MCF 10A (cell line): ENCODE results near the gene TNFRSF1B. TPM values are rescaled to one million over a fixed set of nuclear protein-coding genes. Genes with fewer than 3 reads are reported as not detected.

Experiments used
- BruUV-seq: library from RNA; stranded (reverse); fragments of 400-500 nt; replicated peaks from 2 replicates; lab custom pipeline; 2021; lab: Mats Ljungman, UMichigan
- CTCF ChIA-PET: fragments of 300-600 bp; sonication (Branson Sonifier 250); formaldehyde crosslinking; extraction: SDS; loops from one replicate; lab custom pipeline; 2021; ENCODE audit warnings: antibody characterized with exemption, inconsistent platforms; lab: Yijun Ruan, JAX
- POLR2A ChIA-PET: fragments of 300-600, 350-650 bp; sonication (Branson Sonifier 250); formaldehyde crosslinking; extraction: SDS; loops from one replicate; lab custom pipeline; 2020; ENCODE audit warnings: antibody characterized with exemption, inconsistent platforms; lab: Yijun Ruan, JAX
- DNase-seq: peaks from one replicate; pipeline ENCODE4 v3.0.0-alpha.2; 2018; ENCODE audit not compliant: unreplicated experiment
- H3K27ac Mint-ChIP-seq: one replicate; pipeline ENCODE4 v1.8.0; 2022; ENCODE audit warnings: mild to moderate bottlenecking, low read depth, mixed read lengths; ENCODE audit not compliant: unreplicated experiment
- H3K27me3 Mint-ChIP-seq: one replicate; pipeline ENCODE4 v1.8.0; 2022; ENCODE audit warnings: mixed read lengths; ENCODE audit not compliant: insufficient read depth, unreplicated experiment
- H3K36me3 Mint-ChIP-seq: one replicate; pipeline ENCODE4 v1.8.0; 2022; ENCODE audit warnings: mild to moderate bottlenecking, moderate library complexity, mixed read lengths; ENCODE audit not compliant: insufficient read depth, unreplicated experiment
- H3K4me1 Mint-ChIP-seq: one replicate; pipeline ENCODE4 v1.8.0; 2022; ENCODE audit warnings: mixed read lengths; ENCODE audit not compliant: insufficient read depth, unreplicated experiment
- H3K4me3 Mint-ChIP-seq: one replicate; pipeline ENCODE4 v1.8.0; 2022; ENCODE audit warnings: mild to moderate bottlenecking, moderate library complexity, mixed read lengths; ENCODE audit not compliant: unreplicated experiment
- H3K9me3 Mint-ChIP-seq: one replicate; pipeline ENCODE4 v1.8.0; 2022; ENCODE audit warnings: mixed read lengths; ENCODE audit not compliant: unreplicated experiment
- intact Hi-C: fragments of 100-400 bp; cut with micrococcal nuclease; formaldehyde crosslinking; loops from 2 replicates; pipeline ENCODE4 v1.14.1; 2022
- total RNA-seq: library from RNA; stranded (reverse); gene quantifications from 2 replicates; pipeline ENCODE4 v1.2.3, GENCODE V29; 2022
- TF ChIP-seq, protein P1 (sequence below): fragments of 200-600 bp; IDR thresholded peaks from one replicate; pipeline ENCODE4 v1.8.0; 2022; ENCODE audit warnings: antibody characterized with exemption, mild to moderate bottlenecking; ENCODE audit not compliant: unreplicated experiment

Gene TNFRSF1B
- total RNA-seq, 1 experiment from 2014 or later: not detected

DNA sequence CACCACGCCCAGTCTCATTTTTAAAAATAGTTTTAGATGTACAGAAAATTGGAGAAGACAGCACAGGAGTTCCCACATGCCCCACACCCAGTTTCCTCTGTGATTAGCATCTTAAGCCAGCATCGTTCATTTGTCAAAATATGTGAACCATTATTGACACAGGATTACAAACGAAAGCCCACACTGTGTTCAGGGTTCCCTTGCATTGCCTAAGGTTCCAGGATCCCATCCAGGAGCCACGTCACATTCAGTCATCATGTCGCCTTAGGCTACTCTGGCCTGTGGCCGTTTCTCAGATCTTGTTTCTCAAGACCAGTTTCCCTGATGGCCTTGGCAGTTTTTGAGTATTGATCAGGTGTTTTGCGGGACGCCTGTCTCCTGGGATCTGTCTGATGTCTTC is 34.7 kb upstream of the TNFRSF1B start:
- Mint-ChIP-seq H3K4me3 (peak overlapping the region; percentile 25), H3K36me3 (no peaks in the 10 kb centered on the region), H3K4me1 (peaks cover 13% of the 10 kb centered on the region), H3K27ac (peak overlapping the region; percentile 82), H3K27me3 (no peaks in the 10 kb centered on the region), H3K9me3 (no peaks in the 10 kb centered on the region)
- intact Hi-C loops: no loop called here
- TF ChIP-seq, protein P1, sequence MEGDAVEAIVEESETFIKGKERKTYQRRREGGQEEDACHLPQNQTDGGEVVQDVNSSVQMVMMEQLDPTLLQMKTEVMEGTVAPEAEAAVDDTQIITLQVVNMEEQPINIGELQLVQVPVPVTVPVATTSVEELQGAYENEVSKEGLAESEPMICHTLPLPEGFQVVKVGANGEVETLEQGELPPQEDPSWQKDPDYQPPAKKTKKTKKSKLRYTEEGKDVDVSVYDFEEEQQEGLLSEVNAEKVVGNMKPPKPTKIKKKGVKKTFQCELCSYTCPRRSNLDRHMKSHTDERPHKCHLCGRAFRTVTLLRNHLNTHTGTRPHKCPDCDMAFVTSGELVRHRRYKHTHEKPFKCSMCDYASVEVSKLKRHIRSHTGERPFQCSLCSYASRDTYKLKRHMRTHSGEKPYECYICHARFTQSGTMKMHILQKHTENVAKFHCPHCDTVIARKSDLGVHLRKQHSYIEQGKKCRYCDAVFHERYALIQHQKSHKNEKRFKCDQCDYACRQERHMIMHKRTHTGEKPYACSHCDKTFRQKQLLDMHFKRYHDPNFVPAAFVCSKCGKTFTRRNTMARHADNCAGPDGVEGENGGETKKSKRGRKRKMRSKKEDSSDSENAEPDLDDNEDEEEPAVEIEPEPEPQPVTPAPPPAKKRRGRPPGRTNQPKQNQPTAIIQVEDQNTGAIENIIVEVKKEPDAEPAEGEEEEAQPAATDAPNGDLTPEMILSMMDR: no peak
- peak; percentile 97 for DNase-seq
- BruUV-seq: no TSS peak
- POLR2A ChIA-PET: interaction anchor here (0.6 kb wide), 1 partner anchor 165 kb away, joined by 3 read pairs; no protein-coding TSS in a partner anchor
- CTCF ChIA-PET: interaction anchor here (0.6 to 2.7 kb wide), 3 partner anchors 35 to 526 kb away, joined by 3 to 13 read pairs (median 3); partner anchors contain the start of gene TNFRSF1B

DNA sequence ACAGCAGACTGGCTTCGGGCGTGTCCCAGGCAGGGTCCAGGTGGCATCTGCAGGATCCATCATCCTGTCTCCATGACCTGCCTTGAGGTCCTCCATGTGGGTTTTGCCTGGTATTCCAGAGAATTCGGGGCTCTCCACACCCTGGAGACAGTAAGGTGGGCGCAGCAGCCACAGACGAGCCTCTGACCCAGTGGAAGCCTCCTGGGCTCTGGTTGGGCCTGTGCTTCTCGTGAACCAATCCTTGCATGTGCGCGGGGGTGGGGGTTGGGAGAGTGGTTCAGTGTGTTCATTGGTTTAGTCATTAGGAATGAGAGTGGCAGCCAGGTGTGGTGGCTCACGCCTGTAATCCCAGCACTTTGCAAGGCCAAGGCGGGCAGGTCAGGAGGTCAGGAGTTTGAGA is 32.1 kb upstream of the TNFRSF1B start:
- intact Hi-C loops: no loop called here
- ChIA-PET CTCF (interaction anchor here (0.5 kb wide), 1 partner anchor 8 kb away, joined by 3 read pairs; no protein-coding TSS in a partner anchor), POLR2A (no interaction called here)
- TF ChIP-seq, protein P1: no peak
- Mint-ChIP-seq H3K27me3 (no peaks in the 10 kb centered on the region), H3K36me3 (no peaks in the 10 kb centered on the region), H3K27ac (no peak overlapping the region), H3K4me3 (no peak overlapping the region), H3K9me3 (no peaks in the 10 kb centered on the region), H3K4me1 (peaks cover 13% of the 10 kb centered on the region)
- no TSS peak for BruUV-seq
- no peak for DNase-seq

DNA sequence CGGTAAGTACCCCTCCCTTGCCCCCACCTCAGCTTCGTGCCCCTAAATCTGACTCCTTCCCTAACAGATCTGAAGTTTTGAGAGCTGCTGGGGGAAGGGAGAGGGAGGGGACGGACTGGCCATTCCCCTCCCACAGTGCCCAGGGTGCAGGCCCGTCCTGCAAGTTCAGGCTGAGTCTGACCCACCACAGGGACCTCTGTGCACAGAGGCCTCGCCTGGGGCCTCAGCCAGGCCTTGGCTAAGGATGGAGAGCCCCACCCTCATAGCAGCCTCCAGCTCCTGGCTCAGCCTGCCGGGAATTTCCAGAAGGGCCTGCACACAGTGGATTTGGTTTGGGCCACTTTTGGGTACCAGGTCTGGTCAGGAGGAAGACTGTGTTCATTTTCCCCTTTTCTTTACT is 31.2 kb upstream of the TNFRSF1B start:
- BruUV-seq: no TSS peak

DNA sequence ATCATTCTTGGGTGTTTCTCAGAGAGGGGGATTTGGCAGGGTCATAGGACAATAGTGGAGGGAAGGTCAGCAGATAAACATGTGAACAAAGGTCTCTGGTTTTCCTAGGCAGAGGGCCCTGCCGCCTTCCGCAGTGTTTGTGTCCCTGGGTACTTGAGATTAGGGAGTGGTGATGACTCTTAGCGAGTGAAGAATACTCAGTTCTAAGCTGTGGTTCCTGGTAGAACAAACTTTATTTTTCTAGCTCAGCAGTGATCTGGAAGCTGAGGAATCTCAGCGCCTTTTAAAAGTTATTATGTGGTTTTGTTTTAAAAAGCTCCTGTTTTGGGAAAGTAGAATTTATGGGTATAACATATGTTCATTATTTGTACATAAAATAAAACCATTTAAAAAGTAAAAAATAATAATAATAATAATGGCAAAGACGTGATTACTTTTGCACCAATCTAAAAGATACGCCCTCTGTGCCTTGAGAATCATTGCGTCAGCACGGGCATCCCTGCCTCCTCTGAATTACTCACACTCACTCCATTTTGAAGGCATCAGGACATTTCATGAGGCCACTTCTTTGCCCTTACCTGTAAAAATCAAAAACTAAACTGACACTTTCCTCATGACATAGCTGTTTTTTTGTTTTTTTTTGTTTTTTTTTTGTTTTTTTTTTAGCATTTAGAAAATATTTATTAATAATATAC is 29.7 kb upstream of the TNFRSF1B start:
- Mint-ChIP-seq H3K4me1 (peaks cover 11% of the 10 kb centered on the region), H3K27me3 (no peaks in the 10 kb centered on the region), H3K36me3 (no peaks in the 10 kb centered on the region), H3K4me3 (no peak overlapping the region), H3K27ac (no peak overlapping the region), H3K9me3 (no peaks in the 10 kb centered on the region)
- no TSS peak for BruUV-seq
- ChIA-PET POLR2A (interaction anchor here (0.9 to 1.4 kb wide), 2 partner anchors 12 to 25 kb away, joined by 3 to 4 read pairs; no protein-coding TSS in a partner anchor), CTCF (interaction anchor here (0.6 to 0.8 kb wide), 4 partner anchors 11 to 1874 kb away, joined by 3 read pairs; no protein-coding TSS in a partner anchor)
- TF ChIP-seq, protein P1: no peak
- intact Hi-C loops: no loop called here
- DNase-seq: peak; percentile 37

More for the DNA sequence above, 31.2 kb upstream of the TNFRSF1B start:
- TF ChIP-seq, protein P1: no peak
- ChIA-PET POLR2A (interaction anchor here (1.0 to 1.1 kb wide), 2 partner anchors 14 to 73 kb away, joined by 3 to 5 read pairs; no protein-coding TSS in a partner anchor), CTCF (interaction anchor here (0.6 to 0.8 kb wide), 2 partner anchors 75 to 93 kb away, joined by 3 read pairs; no protein-coding TSS in a partner anchor)
- no peaks in the 10 kb centered on the region for H3K27me3 Mint-ChIP-seq
- DNase-seq: peak; percentile 25
- no peak overlapping the region for H3K27ac Mint-ChIP-seq
- H3K4me1 Mint-ChIP-seq: peaks cover 13% of the 10 kb centered on the region
- no peaks in the 10 kb centered on the region for H3K9me3 Mint-ChIP-seq
- intact Hi-C loops: no loop called here
- H3K36me3 Mint-ChIP-seq: no peaks in the 10 kb centered on the region
- no peak overlapping the region for H3K4me3 Mint-ChIP-seq
